ENCODE measurements around the gene JAG1.

GRCh38 chr20:10602221-10602871 is 71.5 kb downstream of the JAG1 start:
- no peak for TF ChIP-seq CTCF (IDR thresholded peaks at IDR 0.05; ENCODE audit: borderline replicate concordance, extremely low read depth, low read length, poor library complexity, severe bottlenecking)
- no peak for TF ChIP-seq EZH2 (IDR thresholded peaks at IDR 0.05; ENCODE audit: borderline replicate concordance, low read depth, low read length, severe bottlenecking)
